Hematopoietic multipotent progenitor cell (in vitro differentiated cells): Measurements from ENCODE around the gene OR5I1. TPM values are rescaled to one million over a fixed set of nuclear protein-coding genes. Genes with fewer than 3 reads are reported as not detected.
"Not testable (repeated sequence)": the region's sequence is repeated elsewhere in the genome, so short reads cannot be mapped to it uniquely, and the experiment has no call there.

Source experiments
- DNase-seq, 3 donors: peaks; one replicate each; pipeline ENCODE4 v3.0.0-alpha.2; 2011 to 2015; ENCODE audit warnings: low read depth in 2 of 3, low spot score in 2 of 3
- total RNA-seq: library from RNA; depleted of rRNA; stranded (reverse); fragments of >200 nt; gene quantifications from one replicate; pipeline ENCODE4 v1.2.3, GENCODE V29; 2012

OR5I1 gene
- total RNA-seq, result not detected

- DNase-seq, result no peak
Observed at GRCh38 chr11:55936300-55936699, at the start of gene OR5I1. OR5I1 (minus strand) TSS chr11:55936400; CDS start chr11:55936400, 0 bp downstream.

- no peak for DNase-seq
Observed at GRCh38 chr11:55970935-55971334, 34.7 kb upstream of the OR5I1 start.

GRCh38 chr11:55969845-55970244, 33.6 kb upstream of the OR5I1 start, which contains the start of gene OR10AG1:
OR10AG1 (minus strand) TSS chr11:55969945; CDS start chr11:55969907, 38 bp downstream.
- DNase-seq, result no peak

GRCh38 chr11:55967914-55968313, 31.7 kb upstream of the OR5I1 start:
- no peak for DNase-seq

- DNase-seq, result no peak
Observed at GRCh38 chr11:55966391-55966790, 30.2 kb upstream of the OR5I1 start.

- no peak for DNase-seq
Observed at GRCh38 chr11:55956521-55956920, 20.3 kb upstream of the OR5I1 start.

- no peak for DNase-seq
Observed at GRCh38 chr11:55949330-55949729, 13.1 kb upstream of the OR5I1 start.

GRCh38 chr11:55942785-55943392, 6.7 kb upstream of the OR5I1 start:
- DNase-seq, result peak in 2 of 3 donors; percentile 6 to 21

- no peak for DNase-seq
Observed at GRCh38 chr11:55920537-55920936, 15.7 kb downstream of the OR5I1 start.

- DNase-seq, result no peak
Observed at GRCh38 chr11:55914482-55914881, 21.7 kb downstream of the OR5I1 start, which contains the start of gene OR5W2. OR5W2 (minus strand) TSS chr11:55914582; CDS start chr11:55914582, 0 bp downstream.

GRCh38 chr11:55902308-55902707, 33.9 kb downstream of the OR5I1 start:
- DNase-seq, result no peak

GRCh38 chr11:55895216-55895615, 41.0 kb downstream of the OR5I1 start:
- DNase-seq, result no peak

- not testable (repeated sequence) for DNase-seq
Observed at GRCh38 chr11:55885481-55885880, 50.7 kb downstream of the OR5I1 start.

Other genes with a start within 250 kb of the OR5I1 start
- not detected for gene OR5D13, start 163.0 kb downstream of the OR5I1 start, total RNA-seq
- not detected for gene OR5D14, start 140.8 kb downstream of the OR5I1 start, total RNA-seq
- not detected for gene OR5L1, start 125.0 kb downstream of the OR5I1 start, total RNA-seq
- not detected for gene OR5D18, start 116.8 kb downstream of the OR5I1 start, total RNA-seq
- not detected for gene OR5L2, start 109.2 kb downstream of the OR5I1 start, total RNA-seq
- gene OR5D16, start 97.6 kb downstream of the OR5I1 start, total RNA-seq, result not detected
- gene TRIM51, start 53.1 kb downstream of the OR5I1 start, total RNA-seq, result not detected
- not detected for gene OR5W2, start 21.8 kb downstream of the OR5I1 start, total RNA-seq
- not detected for gene OR10AG1, start 33.5 kb upstream of the OR5I1 start, total RNA-seq
- not detected for gene OR5F1, start 58.2 kb upstream of the OR5I1 start, total RNA-seq
- not detected for gene OR5AS1, start 91.3 kb upstream of the OR5I1 start, total RNA-seq
- not detected for gene OR8I2, start 156.9 kb upstream of the OR5I1 start, total RNA-seq
- gene OR8H2, start 167.3 kb upstream of the OR5I1 start, total RNA-seq, result under 0.01 TPM
- not detected for gene OR8H3, start 186.0 kb upstream of the OR5I1 start, total RNA-seq
- under 0.01 TPM for gene OR8J3, start 203.8 kb upstream of the OR5I1 start, total RNA-seq
- not detected for gene OR8K5, start 223.9 kb upstream of the OR5I1 start, total RNA-seq
- gene OR5J2, start 240.2 kb upstream of the OR5I1 start, total RNA-seq, result not detected